Coronary artery (tissue), 2 donors: ENCODE data around the gene CDH13.

Experiments used
- DNase-seq: peaks from one replicate; pipeline ENCODE4 v3.0.0-alpha.2; 2017; ENCODE audit warnings: low spot score
- H3K27ac ChIP-seq, 2 donors: fragments of 200-600 bp; sonication (generic); one replicate each; pipeline ENCODE4 v1.5.1; 2016 to 2019
- H3K4me3 ChIP-seq: fragments of 200-600 bp; sonication (generic); 2 replicates; pipeline ENCODE4 v1.5.1; 2016; ENCODE audit warnings: mild to moderate bottlenecking, moderate library complexity
- TF ChIP-seq, protein P1 (sequence below): fragments of 200-600 bp; sonication (generic); IDR thresholded peaks from one replicate; pipeline ENCODE4 v1.5.1; 2019; ENCODE audit warnings: antibody characterized with exemption

CDH13 gene

DNA sequence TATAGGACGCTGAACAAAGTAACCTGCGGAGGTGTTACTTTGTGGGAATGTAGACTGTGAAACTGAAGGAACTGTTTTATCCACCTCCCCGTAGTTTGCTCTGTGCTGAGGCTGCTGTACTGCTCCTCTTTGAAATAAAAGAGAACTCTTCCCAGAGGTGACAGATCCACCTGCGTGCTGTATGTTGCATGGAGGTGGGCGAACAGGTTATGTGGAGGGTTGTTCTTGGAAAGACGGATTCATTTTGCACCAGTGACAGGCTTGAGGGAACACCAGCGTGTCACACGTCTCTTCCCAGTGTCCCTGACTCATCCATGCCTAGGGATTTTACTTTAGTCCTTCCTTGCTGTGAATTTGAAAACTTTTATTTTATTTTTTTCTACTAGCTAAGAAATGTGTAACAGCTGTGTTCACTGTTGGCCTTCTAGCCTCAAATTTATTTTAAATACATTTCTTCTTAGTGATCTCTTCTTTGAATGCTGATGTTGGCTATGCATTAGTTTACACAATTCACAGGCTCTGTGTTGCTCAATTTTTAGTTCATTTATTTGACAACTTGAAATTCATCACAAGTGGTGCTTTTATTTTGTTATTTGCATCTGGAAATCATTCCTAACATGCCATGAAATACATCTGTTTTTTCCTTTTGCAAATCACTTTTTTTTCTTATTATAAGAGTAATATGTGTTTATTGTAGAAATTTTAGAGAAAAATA is 512.4 kb downstream of the CDH13 start:
- TF ChIP-seq, protein P1, sequence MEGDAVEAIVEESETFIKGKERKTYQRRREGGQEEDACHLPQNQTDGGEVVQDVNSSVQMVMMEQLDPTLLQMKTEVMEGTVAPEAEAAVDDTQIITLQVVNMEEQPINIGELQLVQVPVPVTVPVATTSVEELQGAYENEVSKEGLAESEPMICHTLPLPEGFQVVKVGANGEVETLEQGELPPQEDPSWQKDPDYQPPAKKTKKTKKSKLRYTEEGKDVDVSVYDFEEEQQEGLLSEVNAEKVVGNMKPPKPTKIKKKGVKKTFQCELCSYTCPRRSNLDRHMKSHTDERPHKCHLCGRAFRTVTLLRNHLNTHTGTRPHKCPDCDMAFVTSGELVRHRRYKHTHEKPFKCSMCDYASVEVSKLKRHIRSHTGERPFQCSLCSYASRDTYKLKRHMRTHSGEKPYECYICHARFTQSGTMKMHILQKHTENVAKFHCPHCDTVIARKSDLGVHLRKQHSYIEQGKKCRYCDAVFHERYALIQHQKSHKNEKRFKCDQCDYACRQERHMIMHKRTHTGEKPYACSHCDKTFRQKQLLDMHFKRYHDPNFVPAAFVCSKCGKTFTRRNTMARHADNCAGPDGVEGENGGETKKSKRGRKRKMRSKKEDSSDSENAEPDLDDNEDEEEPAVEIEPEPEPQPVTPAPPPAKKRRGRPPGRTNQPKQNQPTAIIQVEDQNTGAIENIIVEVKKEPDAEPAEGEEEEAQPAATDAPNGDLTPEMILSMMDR = no peak
- no peak for DNase-seq
- Histone ChIP-seq H3K27ac (no peak overlapping the region), H3K4me3 (no peak overlapping the region)

DNA sequence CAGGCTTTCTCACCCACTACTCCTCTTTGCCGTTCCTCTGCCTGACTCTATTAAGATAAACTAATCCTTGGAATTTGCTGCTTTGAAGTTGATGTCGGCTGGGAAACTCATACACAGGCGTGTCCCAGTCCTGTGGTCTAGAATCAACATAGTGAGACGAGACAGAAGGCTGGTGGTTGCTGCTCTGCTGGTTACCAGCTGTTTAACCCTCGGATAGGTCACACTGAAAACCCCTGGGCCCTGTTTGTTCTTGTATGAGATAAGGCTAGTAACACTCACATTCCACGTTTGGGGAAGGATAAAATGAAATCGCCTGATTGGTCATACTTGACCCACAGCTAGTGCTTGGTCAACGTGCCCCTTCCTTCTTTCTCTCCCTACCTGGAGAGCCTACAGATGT is 517.0 kb downstream of the CDH13 start:
- H3K27ac ChIP-seq = no peak overlapping the region
- TF ChIP-seq, protein P1 = no peak
- no peak for DNase-seq
- no peak overlapping the region for H3K4me3 ChIP-seq

GRCh38 chr16:83145297-83145696 is 518.5 kb downstream of the CDH13 start:
- no peak overlapping the region for H3K4me3 ChIP-seq
- DNase-seq = no peak
- TF ChIP-seq, protein P1 = no peak
- no peak overlapping the region for H3K27ac ChIP-seq

- Histone ChIP-seq H3K4me3 (no peak overlapping the region), H3K27ac (no peak overlapping the region)
- TF ChIP-seq, protein P1 = no peak
- DNase-seq = no peak
Observed at GRCh38 chr16:83147244-83147643, 520.5 kb downstream of the CDH13 start.

GRCh38 chr16:83158320-83158957 is 531.7 kb downstream of the CDH13 start:
- Histone ChIP-seq H3K4me3 (no peak overlapping the region), H3K27ac (no peak overlapping the region)
- TF ChIP-seq, protein P1 = no peak
- DNase-seq = no peak

DNA sequence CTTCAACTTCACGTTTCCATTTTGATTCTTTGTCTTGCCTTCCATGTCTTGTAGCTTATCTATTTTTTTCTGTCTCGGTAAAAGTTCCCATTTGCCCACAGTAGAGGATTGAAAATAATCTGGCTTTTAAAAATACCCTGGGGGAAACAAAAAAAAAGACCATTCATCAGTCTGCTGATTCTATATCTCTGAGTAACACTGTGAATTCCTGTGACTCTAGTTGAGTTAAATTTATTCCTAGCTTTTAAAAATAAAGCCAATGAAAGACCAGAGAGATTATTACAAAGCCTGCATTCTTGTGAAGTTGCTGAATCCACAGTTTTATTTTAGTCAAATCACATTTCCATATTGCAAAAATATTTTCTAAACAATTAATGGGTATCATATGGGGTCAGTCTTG is 532.3 kb downstream of the CDH13 start:
- Histone ChIP-seq H3K4me3 (no peak overlapping the region), H3K27ac (no peak overlapping the region)
- TF ChIP-seq, protein P1 = no peak
- no peak for DNase-seq
